NCI-H524 (cell line): Measurements from ENCODE around the gene CAMK2N1.
A peak's percentile ranks its signal among the peaks of the same experiment; 100 is the strongest.
"Not testable (repeated sequence)": the region's sequence is repeated elsewhere in the genome, so short reads cannot be mapped to it uniquely, and the experiment has no call there.

ENCODE experiments used
- DNase-seq, 2 experiments: peaks; one replicate each; lab custom pipeline; 2025; lab: John Stamatoyannopoulos, UW

Gene CAMK2N1

GRCh38 chr1:20496725-20497383 lies 10.8 kb upstream of the CAMK2N1 start:
- DNase-seq = not testable (repeated sequence)

- DNase-seq = no peak
Observed at GRCh38 chr1:20496241-20496661, 10.2 kb upstream of the CAMK2N1 start.

DNA sequence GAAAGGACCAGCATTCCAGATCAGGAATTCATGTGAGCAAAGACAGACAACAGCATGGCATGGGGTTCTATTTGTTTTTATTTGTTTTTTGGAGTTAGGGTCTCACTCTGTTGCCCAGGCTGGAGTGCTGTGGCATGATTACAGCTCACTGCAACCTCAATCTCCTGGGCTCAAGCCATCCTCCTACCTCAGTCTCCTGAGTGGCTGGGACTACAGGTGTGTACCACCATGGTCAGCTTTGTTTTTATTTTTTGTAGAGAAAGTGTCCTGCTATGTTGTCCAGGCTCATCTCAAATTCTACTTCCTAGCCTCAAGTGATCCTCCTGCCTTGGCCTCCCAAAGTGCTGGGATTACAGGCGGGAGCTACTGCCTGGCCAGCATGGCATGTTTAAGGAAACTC lies 9.7 kb upstream of the CAMK2N1 start:
- DNase-seq = no peak

- DNase-seq = no peak
Observed at GRCh38 chr1:20494609-20495311, 8.8 kb upstream of the CAMK2N1 start.

- peak; percentile 91 to 94 for DNase-seq
Observed at GRCh38 chr1:20493839-20494608, 8.0 kb upstream of the CAMK2N1 start.

GRCh38 chr1:20493309-20493708 lies 7.3 kb upstream of the CAMK2N1 start:
- no peak for DNase-seq

GRCh38 chr1:20492751-20493150 lies 6.7 kb upstream of the CAMK2N1 start:
- no peak for DNase-seq

DNA sequence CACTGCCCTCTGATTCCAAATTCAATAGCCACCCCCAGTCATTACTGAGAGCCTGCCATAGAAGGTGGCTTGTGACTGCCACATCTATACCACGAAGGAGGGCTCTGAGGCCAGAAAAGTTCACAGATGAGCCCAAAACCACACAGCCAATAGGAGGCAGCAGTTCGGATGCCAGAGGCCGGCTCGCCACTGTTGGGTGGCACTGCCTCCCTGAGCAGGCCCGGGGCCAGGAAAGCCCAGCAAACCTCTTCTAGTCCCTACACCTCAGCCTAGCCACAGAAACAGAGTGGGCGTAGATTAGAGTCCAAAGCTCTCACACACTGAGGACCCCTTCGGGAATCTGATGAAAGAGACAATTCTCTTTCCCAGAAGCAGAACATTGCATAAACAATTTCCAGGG lies 5.9 kb upstream of the CAMK2N1 start:
- no peak for DNase-seq

DNA sequence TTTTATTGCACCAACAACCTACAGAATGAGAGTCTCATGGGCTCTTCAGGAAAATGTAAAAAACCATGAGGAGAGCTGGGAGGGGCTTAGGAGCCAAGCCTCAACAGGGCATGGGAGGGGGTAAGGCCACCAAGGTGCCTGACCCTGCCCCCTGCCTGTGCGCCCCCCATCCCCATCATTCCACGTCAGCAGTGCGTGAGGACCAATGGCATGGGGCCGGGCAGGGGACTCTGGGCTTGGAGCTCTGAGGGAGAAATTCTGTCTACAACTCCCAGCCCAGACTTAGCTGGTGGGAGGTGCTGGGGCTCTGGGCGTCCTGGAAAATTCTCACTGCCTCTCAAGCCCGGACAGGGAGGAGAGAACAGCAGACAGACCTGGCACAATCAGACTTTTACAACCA lies 5.2 kb upstream of the CAMK2N1 start:
- no peak for DNase-seq

GRCh38 chr1:20487236-20487590 lies 1.2 kb upstream of the CAMK2N1 start:
- DNase-seq = peak; percentile 92 to 94

DNA sequence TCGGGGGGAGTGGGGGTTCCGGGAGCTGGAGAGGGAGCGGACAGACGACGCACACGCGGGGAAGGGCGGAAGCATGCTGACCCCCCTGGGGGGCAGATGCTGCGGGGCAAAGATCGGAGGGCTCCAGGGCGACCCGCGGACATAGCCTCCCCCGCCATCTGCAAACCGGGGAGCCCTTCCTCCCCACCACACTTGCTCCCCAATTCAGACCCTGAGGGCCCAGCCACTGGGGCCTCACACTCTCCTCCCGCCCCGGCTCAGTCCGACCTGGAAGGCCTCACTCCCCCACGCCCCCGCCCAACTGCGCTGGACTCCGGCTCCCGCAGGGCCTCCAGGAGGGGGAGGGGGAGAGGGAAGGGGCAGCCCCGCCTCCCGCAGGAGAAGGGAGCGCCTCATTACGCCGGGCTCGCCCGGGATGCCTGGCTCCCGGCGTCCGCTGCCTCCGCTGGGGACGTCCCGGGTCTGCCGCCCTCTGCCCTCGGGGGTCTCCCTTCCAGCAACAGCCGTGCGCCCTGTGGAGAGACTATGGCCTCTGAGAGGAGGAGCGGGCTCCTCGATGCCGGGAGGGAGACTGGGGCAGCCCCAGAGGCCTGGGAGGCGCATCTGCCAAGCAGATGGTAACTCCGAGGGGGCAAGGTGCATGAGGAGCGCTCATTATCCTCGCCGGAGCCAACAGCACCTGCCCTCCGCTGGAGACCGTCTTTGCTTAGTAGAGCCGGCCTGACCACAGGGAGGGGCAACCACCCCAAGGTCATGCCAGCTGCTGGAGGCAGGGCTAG lies 636 bp upstream of the CAMK2N1 start:
- DNase-seq = peak; percentile 91 to 94

GRCh38 chr1:20484519-20485462 lies 1.2 kb downstream of the CAMK2N1 start:
- peak in 1 of 2 experiments; percentile 54 for DNase-seq

DNA sequence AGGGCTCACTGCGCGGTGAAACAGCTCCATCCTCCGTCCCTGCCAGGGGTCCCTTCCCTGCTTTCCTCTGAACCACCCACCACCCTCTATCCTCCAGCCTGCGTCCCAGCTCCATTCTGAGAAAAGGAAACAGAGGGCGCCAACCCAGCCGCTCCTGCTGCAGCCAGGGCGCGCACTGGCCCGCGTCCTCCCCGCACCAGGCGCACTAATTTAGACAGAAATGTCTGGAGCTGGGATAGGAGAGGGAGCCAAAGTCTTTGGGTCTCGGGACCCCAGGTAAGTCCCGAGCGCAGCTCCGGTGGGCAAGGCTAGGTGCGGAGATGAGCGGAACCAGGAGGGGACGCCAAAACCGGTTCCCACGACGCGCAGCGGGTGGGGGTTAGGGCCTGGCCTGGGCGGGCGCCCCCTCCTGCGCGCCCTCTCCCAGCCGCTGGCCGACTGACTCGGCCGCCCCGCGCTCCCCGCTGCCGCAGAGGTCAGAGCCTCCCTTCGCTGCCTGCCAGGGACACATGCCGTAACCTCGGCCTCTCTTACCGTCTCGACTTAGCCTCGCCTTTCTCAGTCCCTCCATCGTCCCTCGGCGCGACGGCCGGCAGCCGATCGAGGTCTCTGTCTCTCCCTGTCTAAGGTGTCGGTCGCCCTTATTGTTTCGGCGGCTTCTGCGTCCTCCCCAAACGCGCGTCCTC lies 2.0 kb downstream of the CAMK2N1 start:
- DNase-seq = peak; percentile 21 to 61

GRCh38 chr1:20483098-20483832 lies 2.7 kb downstream of the CAMK2N1 start:
- no peak for DNase-seq

- DNase-seq = no peak
Observed at GRCh38 chr1:20481643-20482498, 4.1 kb downstream of the CAMK2N1 start.

- no peak for DNase-seq
Observed at GRCh38 chr1:20480951-20481617, 4.9 kb downstream of the CAMK2N1 start.

GRCh38 chr1:20480243-20480944 lies 5.6 kb downstream of the CAMK2N1 start:
- DNase-seq = no peak

GRCh38 chr1:20479840-20480239 lies 6.2 kb downstream of the CAMK2N1 start:
- no peak for DNase-seq
